Activated CD8-positive, alpha-beta memory T cell treated with anti-CD3 and anti-CD28 coated beads for 24 hours (primary cell): ENCODE measurements around the gene FAM135A.
"Not testable (repeated sequence)": the region's sequence is repeated elsewhere in the genome, so short reads cannot be mapped to it uniquely, and the experiment has no call there.

Experiments
- DNase-seq: peaks from one replicate; pipeline ENCODE4 v3.0.0-alpha.2; 2020

The FAM135A gene

DNA sequence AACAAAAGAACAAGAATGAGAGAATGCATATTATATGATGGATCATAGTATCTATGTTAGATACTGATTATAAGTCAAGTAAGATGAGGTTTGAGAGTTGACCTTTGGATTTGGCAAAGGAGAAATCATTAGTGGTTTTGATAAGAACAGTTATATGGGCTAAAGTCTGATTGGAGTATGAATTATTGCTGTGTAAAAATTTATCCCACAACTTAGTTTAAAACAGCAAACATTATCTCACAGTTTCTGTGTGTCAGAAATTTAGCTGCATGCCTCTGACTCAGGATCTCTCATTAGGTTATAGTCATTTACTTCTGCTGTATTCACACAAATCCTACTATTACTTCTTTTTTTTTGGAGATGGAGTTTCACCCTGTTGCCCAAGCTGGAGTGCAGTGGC, 56.7 kb downstream of the FAM135A start:
- no peak for DNase-seq

DNA sequence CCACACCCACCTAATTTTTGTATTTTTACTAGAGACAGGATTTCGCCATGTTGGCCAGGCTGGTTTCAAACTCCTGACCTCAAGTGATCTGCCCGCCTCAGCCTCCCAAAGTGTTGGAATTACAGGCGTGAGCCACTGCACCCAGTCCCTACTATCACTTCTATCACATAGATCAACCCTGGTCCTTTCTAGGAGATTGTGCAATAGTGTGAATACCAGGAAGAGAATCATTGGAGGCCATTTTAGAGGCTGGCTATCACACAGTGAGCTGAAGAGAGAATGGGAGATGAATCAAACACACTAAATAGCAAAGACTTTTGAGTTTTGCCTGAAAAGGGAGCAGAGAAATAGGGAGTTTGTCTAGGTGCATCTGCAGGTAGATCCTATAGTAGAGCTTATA, 57.2 kb downstream of the FAM135A start:
- not testable (repeated sequence) for DNase-seq

DNA sequence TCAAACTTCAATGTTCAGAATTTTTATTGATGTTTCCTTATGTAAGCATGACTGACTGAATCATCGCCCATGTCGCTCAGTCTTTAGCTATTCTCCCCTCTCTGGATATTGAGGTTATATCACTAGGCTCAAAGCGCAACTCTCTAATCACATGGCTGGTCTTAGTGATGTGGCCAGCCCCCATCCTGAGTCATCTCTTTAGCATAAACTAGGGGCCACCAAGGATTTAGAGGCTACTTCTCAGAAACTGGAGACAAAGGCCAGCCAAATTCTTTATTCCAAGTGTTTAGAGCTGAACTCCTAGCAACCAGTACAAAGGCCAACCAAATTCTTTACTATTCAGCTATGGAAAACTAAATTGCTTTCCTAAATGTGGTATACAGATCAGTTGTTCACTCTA, 61.4 kb downstream of the FAM135A start:
- DNase-seq, result no peak

DNA sequence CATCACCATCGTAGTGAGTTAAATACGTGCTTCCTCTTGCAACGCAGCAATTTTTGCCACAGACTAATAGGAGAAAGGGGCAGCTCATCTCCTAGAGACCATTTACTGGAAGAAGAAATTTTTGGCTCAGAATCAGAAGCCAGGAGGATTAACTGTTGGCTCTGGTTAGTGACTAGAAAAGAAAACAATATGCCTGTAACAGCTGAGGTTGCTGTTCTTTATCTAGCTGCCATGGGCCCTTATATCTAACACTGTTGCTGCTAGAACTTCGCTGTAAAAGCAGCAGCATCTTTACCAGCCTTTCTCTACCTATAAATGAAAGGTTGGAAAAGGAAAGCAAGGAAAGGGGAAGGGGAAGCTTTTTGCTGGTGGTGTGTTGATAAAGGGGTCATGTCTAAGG, 65.9 kb downstream of the FAM135A start:
- no peak for DNase-seq

DNA sequence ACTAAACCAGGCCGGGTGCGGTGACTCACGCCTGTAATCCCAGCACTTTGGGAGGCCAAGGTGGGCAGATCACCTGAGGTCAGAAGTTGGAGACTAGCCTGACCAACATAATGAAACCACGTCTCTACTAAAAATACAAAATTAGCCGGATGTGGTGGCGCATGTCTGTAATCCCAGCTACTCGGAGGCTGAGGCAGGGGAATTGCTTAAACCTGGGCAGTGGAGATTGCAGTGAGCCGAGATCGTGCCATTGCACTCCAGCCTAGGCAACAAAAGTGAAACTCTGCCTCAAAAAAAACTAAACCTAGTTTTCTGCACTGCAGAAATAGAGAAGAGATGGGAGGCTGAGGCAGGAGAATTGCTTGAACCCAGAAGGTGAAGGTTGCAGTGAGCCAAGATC, 73.3 kb downstream of the FAM135A start:
- not testable (repeated sequence) for DNase-seq

DNA sequence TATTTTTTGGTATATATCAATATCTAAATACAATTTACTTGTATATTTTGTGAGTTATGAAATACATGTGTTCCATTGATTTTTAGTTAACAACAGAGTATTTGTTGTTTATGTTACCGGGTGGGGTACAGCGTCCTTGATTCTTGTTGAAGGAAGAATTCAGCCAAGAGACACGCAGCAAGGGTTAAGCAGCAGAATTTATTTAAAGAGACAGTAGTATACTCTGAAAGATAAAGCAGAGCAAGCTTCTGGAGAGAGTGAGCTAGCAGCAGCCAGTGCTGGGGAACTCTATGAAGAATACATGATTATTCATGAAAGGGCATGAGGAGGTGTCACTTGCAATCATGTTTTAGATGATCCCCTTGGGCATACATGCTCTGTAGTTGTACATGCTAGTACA, 76.1 kb downstream of the FAM135A start:
- no peak for DNase-seq

DNA sequence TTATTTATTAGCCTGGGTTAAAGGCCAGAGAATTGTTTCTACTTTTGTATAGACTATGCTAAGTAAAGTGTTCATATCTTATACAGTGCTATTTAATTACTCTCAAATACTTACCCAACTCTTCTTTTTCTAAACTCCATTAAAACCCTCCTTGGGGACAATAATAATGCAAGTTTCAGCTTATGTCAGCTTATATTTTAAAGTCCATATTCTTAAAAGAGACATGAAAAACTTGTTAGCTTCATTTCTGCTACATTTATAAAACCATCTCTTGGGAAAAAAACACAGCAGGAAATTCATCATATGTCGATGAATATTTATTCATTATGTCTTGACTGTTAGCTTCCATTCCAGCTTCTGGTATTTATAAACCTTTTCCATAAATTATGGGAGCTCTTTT, 81.5 kb downstream of the FAM135A start:
- no peak for DNase-seq

DNA sequence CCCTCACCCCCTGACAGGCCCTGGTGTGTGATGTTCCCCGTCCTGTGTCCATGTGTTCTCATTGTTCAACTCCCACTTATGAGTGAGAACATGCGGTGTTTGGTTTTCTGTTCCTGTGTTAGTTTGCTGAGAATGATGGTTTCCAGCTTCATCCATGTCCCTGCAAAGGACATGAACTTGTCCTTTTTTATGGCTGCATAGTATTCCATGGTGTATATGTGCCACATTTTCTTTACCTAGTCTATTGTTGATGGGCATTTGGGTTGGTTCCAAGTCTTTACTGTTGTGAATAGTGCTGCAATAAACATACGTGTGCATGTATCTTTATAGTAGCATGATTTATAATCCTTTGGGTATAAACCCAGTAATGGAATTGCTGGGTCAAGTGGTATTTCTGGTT, 82.5 kb downstream of the FAM135A start:
- not testable (repeated sequence) for DNase-seq

DNA sequence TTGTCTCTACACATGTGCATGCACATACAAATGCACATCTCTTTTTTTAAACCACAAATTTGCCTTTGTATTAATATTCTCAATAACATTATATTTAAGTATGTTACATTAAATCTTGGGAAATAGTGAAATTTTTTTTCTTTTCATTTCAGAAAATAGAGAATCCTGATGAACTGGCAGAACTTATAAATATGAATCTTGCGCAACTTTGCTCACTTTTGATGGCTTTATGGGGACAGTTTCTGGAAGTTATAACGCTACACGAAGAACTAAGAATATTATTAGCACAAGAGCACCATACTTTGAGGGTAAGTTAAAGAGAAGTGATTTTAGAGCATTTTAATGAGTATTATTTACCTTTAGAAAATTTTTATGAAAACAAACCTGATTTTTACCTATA, 89.2 kb downstream of the FAM135A start:
- no peak for DNase-seq

DNA sequence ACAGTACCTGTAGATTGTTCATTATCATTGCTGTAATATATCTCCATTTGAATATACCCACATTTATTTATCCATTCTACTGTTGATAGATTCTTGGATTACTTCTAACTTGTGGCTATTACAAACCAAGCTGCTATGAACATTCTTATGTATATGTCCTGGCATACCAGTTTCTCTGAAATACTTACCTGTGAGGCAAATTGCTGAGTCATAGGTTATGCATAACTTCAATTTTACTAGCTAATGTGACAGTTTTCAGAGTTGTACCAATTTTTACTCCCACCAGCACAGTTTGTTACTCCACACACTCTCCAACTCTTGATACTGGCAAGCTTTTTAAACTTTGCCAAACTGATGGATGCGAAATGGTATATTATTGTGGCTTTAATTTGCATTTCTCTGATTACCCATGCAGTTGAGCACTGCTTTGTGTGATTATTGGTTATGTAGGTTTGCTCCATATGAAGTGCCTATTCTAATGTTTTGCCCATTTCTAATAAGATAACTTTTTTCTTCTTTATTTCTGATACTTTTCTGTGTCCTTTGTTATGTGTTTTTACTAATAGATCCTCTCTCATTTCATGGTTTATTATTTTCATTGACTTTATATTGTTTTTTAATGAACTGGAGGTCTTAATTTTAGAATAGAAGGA, 90.6 kb downstream of the FAM135A start:
- no peak for DNase-seq

DNA sequence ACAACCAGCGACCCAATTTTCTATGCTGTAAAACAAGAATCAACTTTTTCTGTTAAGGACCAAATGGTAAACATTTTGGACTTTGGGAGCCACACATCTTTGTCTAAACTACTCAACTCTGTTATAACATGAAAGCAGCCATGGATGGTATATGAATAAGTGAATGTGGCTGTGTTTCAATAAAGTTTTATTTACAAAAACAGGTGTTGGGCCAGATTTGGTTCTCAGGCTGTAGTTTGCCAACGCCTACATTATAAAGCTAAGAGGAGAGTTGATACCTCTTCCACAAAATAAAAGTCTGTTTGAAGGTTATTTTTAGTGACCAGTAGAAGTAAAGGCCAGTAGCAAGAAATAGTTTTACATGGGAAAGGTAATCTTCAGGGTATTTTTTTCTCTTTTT, 93.0 kb downstream of the FAM135A start:
- DNase-seq, result no peak

DNA sequence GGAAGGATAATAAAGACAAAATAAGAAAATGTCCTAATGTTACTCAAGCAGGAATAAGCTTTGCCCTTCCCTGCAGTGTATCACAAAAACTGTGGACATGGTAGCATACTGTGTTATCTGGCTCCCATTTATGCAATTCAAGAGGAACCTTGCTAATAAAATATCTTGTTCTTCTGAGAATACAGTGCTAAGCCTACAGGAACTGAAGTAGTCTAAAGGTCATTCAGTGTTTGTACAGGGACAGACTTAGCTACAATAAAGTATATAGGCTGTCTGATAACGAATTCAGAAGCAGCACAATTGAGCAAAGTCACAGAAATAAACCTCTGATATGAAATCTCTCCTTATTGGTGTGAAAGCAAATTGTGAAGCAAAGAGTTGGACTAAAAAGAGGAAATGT, 93.9 kb downstream of the FAM135A start:
- DNase-seq, result no peak

DNA sequence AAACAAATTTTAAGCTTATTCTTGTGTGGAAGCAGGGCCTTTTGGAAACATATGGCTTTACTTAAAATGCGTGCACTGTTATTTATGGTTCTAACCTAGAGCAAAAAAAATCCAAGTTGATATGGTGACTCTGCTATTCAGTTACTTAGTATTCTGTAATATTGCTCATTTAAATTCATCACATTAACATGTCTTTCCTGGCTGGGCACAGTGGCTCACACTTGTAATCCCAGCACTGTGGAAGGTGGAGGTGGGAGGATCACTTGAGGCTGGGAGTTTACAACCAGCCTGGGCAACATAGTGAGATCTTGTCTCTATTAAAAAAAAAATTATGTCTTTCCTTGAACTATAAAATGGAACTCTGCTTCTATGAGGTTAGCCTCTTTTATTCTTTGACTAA, 95.6 kb downstream of the FAM135A start:
- DNase-seq, result no peak

DNA sequence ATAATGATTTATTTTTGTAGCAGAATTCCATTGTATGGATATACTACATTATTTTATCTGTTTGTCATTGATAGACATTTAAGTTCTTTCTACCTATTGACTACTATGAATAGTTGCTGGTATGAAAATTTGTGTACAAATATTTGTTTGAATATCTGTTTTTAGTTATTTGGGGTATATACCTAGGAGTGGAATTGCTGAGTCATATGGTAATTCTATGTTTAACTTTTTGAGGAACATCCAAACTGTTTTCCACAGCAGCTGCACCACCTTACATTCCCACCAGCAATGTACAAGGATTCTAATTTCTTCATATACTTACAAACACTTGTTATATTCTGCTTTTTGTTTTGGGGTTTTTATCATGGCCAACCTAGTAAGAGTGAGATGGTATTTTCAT, 97.3 kb downstream of the FAM135A start:
- no peak for DNase-seq

DNA sequence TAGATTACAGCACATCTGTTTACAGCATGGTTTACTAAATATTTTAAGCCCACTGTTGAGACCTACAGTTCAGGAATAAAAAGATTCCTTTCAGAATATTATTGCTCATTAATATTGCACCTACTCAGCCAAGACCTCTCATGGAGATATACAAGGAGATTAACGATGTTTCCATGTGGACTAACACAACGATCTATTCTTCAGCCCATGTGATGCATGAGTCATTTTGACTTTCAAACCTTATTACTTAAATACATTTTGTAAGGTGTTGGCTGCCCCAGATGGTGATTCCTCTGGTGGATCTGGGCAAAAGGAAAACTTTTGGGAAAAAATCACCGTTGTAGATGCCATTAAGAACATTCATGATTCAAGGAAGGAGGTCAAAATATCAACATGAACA, 105.4 kb downstream of the FAM135A start:
- no peak for DNase-seq

DNA sequence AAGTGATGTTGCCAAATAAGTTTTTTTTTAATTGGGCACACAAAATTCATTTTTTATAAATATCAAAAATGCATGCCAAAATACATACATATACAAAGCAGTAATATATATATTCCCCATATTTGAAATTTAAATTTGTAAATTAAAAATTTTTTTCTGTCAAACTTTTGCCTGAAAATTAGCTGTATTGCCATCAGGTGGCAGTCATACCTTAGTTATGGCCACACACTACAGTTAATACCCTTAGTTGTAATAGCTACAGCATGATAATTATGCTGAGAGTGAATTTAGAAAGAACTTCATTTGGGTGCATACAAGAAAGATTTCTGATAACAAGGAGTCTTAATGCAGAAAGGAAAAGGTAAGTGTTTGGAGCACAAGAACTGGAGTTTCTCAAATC, 107.3 kb downstream of the FAM135A start:
- no peak for DNase-seq

DNA sequence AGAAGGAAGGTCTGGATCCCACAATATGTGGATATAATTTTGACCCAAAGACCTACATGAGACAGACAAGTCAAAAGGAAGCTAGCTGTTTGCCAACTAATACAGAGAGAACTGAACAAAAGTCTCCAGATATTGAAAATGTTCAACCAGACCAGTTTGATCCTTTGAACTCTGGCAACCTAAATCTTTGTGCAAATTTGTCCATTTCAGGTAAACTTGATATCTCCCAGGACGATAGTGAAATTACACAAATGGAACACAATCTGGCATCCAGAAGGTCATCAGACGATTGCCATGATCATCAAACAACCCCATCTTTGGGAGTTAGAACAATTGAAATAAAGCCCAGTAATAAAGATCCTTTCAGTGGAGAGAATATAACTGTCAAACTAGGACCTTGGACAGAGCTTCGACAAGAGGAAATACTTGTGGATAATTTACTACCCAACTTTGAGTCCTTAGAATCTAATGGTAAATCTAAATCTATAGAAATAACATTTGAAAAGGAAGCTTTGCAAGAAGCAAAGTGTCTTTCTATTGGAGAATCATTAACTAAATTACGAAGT, 111.5 kb downstream of the FAM135A start:
- DNase-seq, result no peak

DNA sequence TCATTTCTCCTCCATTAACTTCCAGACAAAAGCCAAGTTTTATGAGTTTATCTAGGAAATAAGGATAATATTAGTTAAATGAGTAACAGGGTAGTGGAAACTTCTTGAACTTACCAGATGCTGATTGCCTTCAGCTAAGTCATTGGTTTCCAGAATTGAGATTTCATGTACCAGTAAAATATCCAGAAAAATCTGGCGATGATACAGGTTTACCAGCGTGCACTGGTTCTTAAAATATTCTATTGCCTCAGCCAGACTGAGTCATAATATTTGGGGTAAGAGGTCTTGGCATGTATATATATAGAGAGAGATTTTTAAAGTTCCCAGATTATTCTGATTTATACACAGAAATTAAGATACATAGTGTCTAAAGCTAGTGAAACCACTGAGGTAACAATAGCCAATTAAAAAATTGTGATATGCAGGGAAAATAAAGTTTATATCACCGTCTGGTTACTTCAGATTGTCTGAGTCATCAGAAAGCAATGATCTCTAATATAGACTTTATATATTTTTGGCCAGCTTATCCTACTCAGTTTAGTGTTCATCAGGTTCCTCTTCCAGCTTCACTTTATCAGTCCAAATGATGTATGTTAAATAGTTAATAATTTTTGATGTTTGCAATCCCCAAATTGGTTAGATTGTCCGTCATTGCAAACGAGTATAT, 113.9 kb downstream of the FAM135A start:
- DNase-seq, result no peak

DNA sequence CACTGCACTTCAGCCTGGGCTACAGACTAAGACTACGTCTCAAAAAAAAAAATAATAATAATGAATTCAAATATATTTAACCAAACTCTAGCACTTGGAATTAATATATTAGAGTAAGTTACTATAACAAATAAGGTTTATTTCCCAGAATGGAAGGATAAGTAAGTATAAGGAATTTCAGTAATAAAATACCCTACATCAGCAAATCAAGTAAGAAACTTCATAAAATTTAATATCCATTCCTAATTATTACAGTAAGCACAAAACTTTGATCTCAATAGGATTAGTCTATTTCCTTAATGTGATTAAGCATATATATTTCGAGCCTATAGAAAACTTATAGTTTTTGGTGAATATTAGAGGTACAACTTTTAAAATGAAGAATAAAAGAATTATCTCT, 116.7 kb downstream of the FAM135A start:
- no peak for DNase-seq

DNA sequence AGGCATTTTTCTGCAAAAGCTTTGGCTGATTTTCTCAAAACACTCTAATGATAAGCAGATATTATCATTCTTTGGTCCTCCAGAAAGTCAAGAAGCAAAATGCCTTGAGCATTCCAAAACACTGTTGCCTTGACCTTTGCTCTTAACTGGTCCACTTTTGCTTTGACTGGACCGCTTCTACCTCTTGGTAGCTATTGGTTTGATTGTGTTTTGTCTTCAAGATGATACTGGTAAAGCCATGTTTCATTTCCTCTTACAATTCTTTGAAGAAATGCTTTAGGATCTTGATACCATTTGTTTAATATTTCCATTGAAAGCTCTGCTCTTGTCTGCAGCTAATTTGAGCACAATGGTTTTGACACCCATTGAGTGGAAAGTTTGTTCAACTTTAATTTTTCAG, 117.8 kb downstream of the FAM135A start:
- DNase-seq, result no peak

DNA sequence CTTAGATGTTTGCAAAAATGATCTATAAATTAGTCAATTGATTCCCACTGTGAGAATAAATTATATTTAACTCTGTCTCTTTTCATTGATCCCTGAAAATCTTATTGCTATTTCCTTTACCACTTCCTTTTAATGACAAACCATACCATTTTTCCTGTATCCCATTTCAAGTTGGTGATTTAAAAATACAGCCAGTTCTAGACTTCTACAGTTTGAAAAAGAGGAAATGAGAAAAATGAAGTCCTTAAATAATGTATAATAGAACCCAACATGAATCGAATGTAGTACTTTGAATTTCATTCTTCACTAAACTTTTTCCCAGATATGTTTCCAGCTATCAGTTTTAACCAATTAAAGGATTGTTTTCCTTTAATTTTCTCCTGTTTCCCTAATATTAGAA, 124.0 kb downstream of the FAM135A start:
- no peak for DNase-seq

DNA sequence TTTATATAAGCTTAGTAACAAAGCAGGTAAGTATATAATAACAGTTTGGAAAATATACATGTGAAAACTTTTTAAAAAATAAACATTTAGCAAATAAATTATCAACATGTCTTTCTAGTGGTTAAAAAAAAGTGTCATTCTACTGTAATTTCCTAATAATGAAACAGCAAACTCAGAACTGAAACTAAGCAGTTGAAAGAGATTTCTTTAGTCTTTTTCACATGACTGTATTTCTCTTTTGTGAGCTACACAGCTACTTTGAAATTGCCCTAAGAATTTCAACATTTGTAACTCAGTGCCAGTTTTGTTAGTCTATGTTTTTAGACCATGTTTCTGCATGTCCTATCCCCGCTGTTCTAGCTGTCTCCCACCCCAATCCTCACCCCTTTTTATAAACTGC, 125.1 kb downstream of the FAM135A start:
- no peak for DNase-seq

DNA sequence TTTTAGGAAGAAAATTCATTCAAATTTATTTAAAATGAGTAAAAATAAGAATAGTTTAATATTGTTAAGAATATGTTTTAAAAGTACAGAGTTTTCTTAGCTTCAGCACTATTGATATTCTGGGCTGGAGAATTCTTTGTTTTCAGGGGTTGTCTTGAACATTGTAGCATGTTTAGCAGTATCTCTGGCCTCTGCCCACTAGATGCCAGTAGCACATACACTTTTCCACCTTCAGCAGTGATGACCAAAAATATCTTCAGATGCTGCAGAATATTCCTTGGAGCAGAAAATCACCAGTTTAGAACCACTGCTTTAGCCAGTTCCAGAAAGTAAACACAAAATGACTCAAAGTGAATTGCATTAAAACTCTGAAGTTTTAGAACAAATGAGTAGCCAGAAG, 134.0 kb downstream of the FAM135A start:
- no peak for DNase-seq

DNA sequence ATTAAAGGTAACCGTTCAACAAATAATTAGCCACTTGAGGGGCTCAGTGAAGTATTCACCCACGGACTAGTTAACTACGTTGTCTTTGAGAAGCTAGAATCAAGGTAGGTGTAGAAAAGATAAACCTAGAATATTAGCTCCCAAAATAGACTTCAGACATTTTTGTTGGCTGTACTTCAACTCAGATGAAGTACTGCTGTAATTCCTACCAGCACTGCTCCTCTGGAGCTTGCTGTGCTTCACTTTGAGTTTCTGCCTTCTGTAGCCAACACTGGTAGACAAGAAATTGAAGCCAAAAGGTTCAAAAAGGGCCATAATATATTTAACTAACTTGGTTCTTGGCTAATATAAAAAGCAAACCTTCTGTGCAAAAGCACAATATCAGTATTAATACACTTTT, 134.6 kb downstream of the FAM135A start:
- DNase-seq, result no peak

DNA sequence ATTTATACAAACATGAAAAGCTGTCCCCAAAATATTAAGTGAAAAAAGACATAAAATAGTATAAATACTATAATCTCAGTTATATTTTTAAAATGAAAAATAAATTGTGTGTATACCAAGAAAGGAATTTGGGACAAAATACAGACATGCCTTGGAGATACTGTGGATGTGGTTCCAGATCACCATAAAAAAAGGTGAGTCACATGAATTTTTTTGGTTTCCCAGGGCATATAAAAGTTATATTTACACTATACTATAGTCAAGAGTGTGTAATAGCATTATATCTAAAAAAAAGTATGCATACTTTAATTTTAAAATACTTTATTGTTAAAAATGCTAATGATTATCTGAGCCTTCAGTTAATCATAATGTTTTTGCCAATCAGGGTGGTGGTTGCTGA, 136.0 kb downstream of the FAM135A start:
- DNase-seq, result no peak
